Activated T-cell treated with anti-CD3 and anti-CD28 coated beads, Interleukin-2, amount 50 U/mL, for 72 hours (primary cell): ENCODE measurements around the gene LRRTM2. TPM values are rescaled to one million over a fixed set of nuclear protein-coding genes. Genes with fewer than 3 reads are reported as not detected.
"Not testable (repeated sequence)": the region's sequence is repeated elsewhere in the genome, so short reads cannot be mapped to it uniquely, and the experiment has no call there.

Experiments
- ATAC-seq, 2 donors: fragments of 150-1000 bp; cut with Tn5 transposase; replicated peaks in 1 of 2; 2 replicates each; pipeline ENCODE4 v1.10.0; 2021; ENCODE audit warnings: moderate library complexity in 2 of 2, mild to moderate bottlenecking in 1 of 2
- DNase-seq, 2 donors: peaks; one replicate each; pipeline ENCODE4 v3.0.0; 2021 to 2022; ENCODE audit warnings: mixed read lengths in 1 of 2
- H3K27ac Mint-ChIP-seq: one replicate; pipeline ENCODE4 v1.8.0; 2022; ENCODE audit warnings: mild to moderate bottlenecking, moderate library complexity, mixed read lengths
- H3K27me3 Mint-ChIP-seq: one replicate; pipeline ENCODE4 v1.8.0; 2022; ENCODE audit warnings: low read depth, mixed read lengths
- H3K36me3 Mint-ChIP-seq, 2 donors: one replicate each; pipeline ENCODE4 v1.8.0; 2022; ENCODE audit warnings: mixed read lengths in 2 of 2, mild to moderate bottlenecking in 1 of 2; ENCODE audit not compliant: insufficient read depth in 2 of 2
- H3K4me1 Mint-ChIP-seq: one replicate; pipeline ENCODE4 v1.8.0; 2022; ENCODE audit warnings: low read depth, mixed read lengths
- H3K4me3 Mint-ChIP-seq, 2 donors: one replicate each; pipeline ENCODE4 v1.8.0; 2022; ENCODE audit warnings: mild to moderate bottlenecking in 2 of 2, mixed read lengths in 2 of 2, moderate library complexity in 2 of 2
- H3K9me3 Mint-ChIP-seq, 2 donors: one replicate each; pipeline ENCODE4 v1.8.0; 2022; ENCODE audit warnings: mixed read lengths in 2 of 2
- total RNA-seq, 2 donors: library from RNA; stranded (reverse); gene quantifications; one replicate each; pipeline ENCODE4 v1.2.3, GENCODE V29; 2022

Gene LRRTM2
- total RNA-seq, 2 donors from 2014 or later: 0.23 to 0.29 TPM

DNA sequence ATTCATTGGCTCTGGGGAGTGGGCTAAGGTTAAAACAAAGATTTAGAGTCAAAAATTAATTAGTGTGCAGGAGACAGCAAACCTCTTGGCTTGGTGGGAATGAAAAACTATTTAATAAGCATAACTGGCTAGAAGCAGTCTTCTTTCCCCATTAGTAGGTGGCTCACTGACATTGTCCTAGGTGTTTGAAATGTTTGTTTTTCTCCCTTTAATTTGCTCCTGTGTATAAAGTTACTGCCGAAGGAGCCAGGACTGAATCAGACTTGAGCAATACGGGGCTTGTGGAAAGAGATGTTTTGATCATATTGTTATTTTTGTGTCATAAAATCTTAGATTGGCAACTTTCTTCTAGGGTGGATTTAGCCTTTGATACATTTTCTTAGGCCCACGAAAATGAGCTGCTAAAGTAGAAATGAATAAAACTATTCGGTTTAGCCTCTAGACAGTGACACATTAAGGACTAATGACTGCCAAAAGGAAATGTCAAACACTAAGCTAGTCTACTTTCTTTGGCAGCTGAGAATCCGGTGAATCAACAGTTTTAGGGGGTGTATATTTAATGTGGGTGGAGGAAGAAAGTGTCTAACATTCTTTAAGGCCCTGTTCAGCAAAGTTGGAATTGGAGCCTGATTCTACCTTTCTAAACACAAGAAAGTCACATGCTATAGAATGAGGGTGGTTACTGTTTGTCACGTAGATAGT lies 30.2 kb downstream of the LRRTM2 start:
- H3K27ac Mint-ChIP-seq: no peak overlapping the region
- DNase-seq: no peak
- no peak for ATAC-seq
- H3K27me3 Mint-ChIP-seq: no peaks in the 10 kb centered on the region
- H3K4me3 Mint-ChIP-seq: no peak overlapping the region
- peaks cover 21% of the 10 kb centered on the region for H3K4me1 Mint-ChIP-seq
- H3K36me3 Mint-ChIP-seq: peaks cover 0 to 2% of the 10 kb centered on the region in 2 donors
- peaks cover 0 to 4% of the 10 kb centered on the region in 2 donors for H3K9me3 Mint-ChIP-seq

DNA sequence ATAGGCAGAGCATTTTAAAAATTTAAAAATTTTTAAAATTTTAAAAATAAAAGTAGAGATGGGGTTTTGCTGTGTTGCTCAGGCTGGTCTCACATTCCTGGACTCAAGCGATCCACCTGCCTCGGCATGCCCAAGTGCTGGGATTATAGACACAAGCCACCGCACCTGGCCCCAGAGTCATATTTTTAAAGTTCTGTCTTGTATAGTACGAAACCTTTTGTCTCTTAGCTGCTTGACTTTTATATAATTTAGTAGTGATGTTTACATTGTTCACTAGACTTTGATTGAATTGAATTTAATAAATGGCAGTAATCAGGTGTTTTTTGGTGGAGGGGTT lies 31.0 kb downstream of the LRRTM2 start:
- Mint-ChIP-seq H3K36me3 (peaks cover 0 to 2% of the 10 kb centered on the region in 2 donors), H3K9me3 (peaks cover 0 to 4% of the 10 kb centered on the region in 2 donors), H3K27me3 (no peaks in the 10 kb centered on the region), H3K27ac (no peak overlapping the region), H3K4me3 (no peak overlapping the region), H3K4me1 (peaks cover 17% of the 10 kb centered on the region)
- no peak for ATAC-seq
- no peak for DNase-seq

- Mint-ChIP-seq H3K4me3 (no peak overlapping the region), H3K4me1 (peaks cover 15% of the 10 kb centered on the region), H3K27ac (no peak overlapping the region), H3K27me3 (peaks cover 1% of the 10 kb centered on the region), H3K36me3 (peaks cover 0 to 2% of the 10 kb centered on the region in 2 donors), H3K9me3 (peaks cover 0 to 4% of the 10 kb centered on the region in 2 donors)
- ATAC-seq (no peak), DNase-seq (no peak)
These were observed 31.6 kb downstream of the LRRTM2 start for GRCh38 chr5:138843316-138844124.

- peaks cover 10% of the 10 kb centered on the region for H3K4me1 Mint-ChIP-seq
- peaks cover 0 to 2% of the 10 kb centered on the region in 2 donors for H3K36me3 Mint-ChIP-seq
- ATAC-seq (no peak), DNase-seq (no peak)
- H3K9me3 Mint-ChIP-seq: peaks cover 0 to 4% of the 10 kb centered on the region in 2 donors
- peaks cover 7% of the 10 kb centered on the region for H3K27me3 Mint-ChIP-seq
- no peak overlapping the region for H3K27ac Mint-ChIP-seq
- H3K4me3 Mint-ChIP-seq: no peak overlapping the region
These were observed 33.6 kb downstream of the LRRTM2 start for GRCh38 chr5:138841531-138841930.

DNA sequence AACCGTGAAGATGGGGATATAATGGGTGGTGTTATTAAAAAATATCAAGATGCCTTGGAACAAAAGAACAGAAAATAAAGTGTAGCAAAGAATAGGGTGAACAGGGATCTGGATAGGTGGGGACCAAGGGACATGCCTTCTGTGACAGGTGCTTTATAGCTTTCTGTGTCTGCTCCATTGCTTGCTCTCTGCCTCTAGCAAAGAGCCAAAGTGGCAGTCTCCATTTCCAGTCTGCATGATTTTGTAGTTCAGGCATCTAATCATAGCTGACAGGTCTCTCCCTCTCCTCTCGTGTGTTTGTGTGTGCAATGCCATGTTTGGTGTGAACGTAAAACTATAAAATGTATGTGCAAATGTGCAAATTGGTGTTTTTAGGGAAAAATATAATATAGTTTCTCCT lies 35.0 kb downstream of the LRRTM2 start:
- Mint-ChIP-seq H3K9me3 (peaks cover 0 to 4% of the 10 kb centered on the region in 2 donors), H3K4me1 (peaks cover 10% of the 10 kb centered on the region), H3K27me3 (peaks cover 7% of the 10 kb centered on the region), H3K27ac (no peak overlapping the region), H3K4me3 (no peak overlapping the region), H3K36me3 (peaks cover 0 to 2% of the 10 kb centered on the region in 2 donors)
- DNase-seq (no peak), ATAC-seq (no peak)

DNA sequence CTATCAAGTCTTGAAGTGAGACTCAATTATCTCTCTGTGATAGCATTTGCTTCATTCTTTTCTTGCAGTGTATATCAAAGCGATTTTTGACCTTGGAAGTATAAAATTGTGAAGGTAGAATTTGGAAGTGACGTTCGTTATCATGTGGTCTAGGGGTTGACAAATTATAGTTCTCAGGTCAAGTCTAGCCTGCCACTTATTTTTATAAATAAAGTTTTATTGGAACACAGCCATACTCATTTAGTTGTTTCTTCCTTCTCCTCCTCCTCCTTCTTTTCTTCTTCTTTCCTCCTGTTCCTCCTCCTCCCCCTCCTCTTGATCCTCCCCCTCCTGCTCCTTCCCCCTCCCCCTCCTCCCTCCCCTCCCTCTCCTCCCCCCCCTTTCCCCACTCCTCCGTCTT lies 38.0 kb downstream of the LRRTM2 start:
- ATAC-seq: no peak
- H3K4me3 Mint-ChIP-seq: no peak overlapping the region
- H3K4me1 Mint-ChIP-seq: no peaks in the 10 kb centered on the region
- peaks cover 18% of the 10 kb centered on the region for H3K27me3 Mint-ChIP-seq
- H3K36me3 Mint-ChIP-seq: no peaks in the 10 kb centered on the region
- no peak overlapping the region for H3K27ac Mint-ChIP-seq
- H3K9me3 Mint-ChIP-seq: no peaks in the 10 kb centered on the region
- DNase-seq: no peak

DNA sequence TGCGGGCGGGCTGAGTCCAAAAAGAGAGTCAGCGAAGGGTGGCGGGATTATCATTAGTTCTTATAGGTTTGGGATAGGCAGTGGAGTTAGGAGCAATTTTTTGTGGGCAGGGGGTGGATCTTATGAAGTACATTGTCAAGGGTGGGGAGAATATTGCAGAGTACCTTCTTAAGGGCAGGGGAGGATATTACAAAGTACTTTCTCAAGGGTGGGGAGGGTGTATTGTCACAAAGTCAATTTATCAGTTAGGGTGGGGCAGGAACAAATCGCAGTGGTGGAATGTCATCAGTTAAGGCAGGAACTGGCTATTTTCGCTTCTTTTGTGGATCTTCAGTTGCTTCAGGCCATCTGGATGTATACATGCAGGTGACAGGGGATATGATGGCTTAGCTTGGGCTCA lies 40.3 kb downstream of the LRRTM2 start:
- not testable (repeated sequence) for H3K27ac Mint-ChIP-seq, DNase-seq, H3K36me3 Mint-ChIP-seq, H3K4me3 Mint-ChIP-seq, ATAC-seq, H3K9me3 Mint-ChIP-seq, H3K4me1 Mint-ChIP-seq
- H3K27me3 Mint-ChIP-seq: peaks cover 18% of the 10 kb centered on the region

GRCh38 chr5:138833726-138834480 lies 41.2 kb downstream of the LRRTM2 start:
- ATAC-seq (no peak), DNase-seq (no peak)
- Mint-ChIP-seq H3K9me3 (no peaks in the 10 kb centered on the region), H3K27ac (no peak overlapping the region), H3K4me1 (no peaks in the 10 kb centered on the region), H3K36me3 (no peaks in the 10 kb centered on the region), H3K4me3 (no peak overlapping the region), H3K27me3 (peaks cover 18% of the 10 kb centered on the region)

DNA sequence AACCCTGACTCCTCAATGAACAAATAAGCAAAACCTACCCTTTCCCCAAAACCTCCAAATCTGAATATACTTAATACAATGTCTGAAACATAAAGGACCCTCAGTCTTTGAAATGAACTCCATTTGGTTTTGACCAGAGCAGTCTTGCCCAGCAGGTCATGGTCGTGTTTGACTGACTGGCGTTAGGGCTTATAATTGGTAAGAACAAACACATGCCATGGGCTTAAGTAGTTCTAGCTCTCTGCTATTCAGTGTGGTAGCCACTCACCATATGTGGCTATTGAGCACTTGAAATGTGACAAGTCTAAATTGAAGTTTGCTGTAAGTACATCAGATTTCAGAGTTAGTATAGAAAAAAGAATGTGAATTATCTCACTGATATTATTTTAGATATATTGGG lies 42.1 kb downstream of the LRRTM2 start:
- H3K27ac Mint-ChIP-seq: no peak overlapping the region
- no peak for ATAC-seq

GRCh38 chr5:138832218-138832617 lies 42.9 kb downstream of the LRRTM2 start:
- Mint-ChIP-seq H3K27ac (no peak overlapping the region), H3K36me3 (no peaks in the 10 kb centered on the region), H3K27me3 (peaks cover 12% of the 10 kb centered on the region), H3K4me1 (no peaks in the 10 kb centered on the region), H3K9me3 (no peaks in the 10 kb centered on the region), H3K4me3 (no peak overlapping the region)
- DNase-seq: no peak
- no peak for ATAC-seq

More for the DNA sequence above, 42.1 kb downstream of the LRRTM2 start:
- H3K9me3 Mint-ChIP-seq: no peaks in the 10 kb centered on the region
- H3K4me1 Mint-ChIP-seq: no peaks in the 10 kb centered on the region
- no peak overlapping the region for H3K4me3 Mint-ChIP-seq
- peaks cover 13% of the 10 kb centered on the region for H3K27me3 Mint-ChIP-seq
- H3K36me3 Mint-ChIP-seq: no peaks in the 10 kb centered on the region
- DNase-seq: no peak

DNA sequence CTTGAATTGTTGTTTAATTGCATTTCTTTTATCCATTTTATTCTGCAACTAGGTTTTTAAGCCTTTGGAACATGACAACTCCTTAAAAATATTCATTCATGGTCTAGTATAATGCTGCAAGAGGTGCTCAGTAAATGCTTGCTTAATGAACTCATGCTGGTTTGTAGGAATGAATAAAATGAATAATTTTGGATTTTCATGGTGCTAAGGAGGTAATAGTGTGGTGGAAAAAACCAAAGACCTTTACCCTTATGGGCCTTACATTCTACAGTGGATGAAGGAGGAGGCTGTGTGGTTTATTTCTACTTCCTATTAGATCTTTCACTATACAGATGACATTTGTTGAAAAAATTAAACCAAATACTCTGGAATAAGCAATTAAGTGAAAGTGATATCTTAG lies 43.4 kb downstream of the LRRTM2 start:
- H3K9me3 Mint-ChIP-seq: no peaks in the 10 kb centered on the region
- H3K4me1 Mint-ChIP-seq: no peaks in the 10 kb centered on the region
- DNase-seq (no peak), ATAC-seq (no peak)
- peak overlapping the region; percentile 5 for H3K27ac Mint-ChIP-seq
- no peaks in the 10 kb centered on the region for H3K36me3 Mint-ChIP-seq
- H3K4me3 Mint-ChIP-seq: no peak overlapping the region
- H3K27me3 Mint-ChIP-seq: peaks cover 12% of the 10 kb centered on the region

- H3K4me1 Mint-ChIP-seq: peaks cover 10% of the 10 kb centered on the region
- H3K27ac Mint-ChIP-seq: no peak overlapping the region
- ATAC-seq: no peak
- H3K4me3 Mint-ChIP-seq: no peak overlapping the region
- no peak for DNase-seq
- no peaks in the 10 kb centered on the region for H3K36me3 Mint-ChIP-seq
- no peaks in the 10 kb centered on the region for H3K9me3 Mint-ChIP-seq
- peaks cover 3% of the 10 kb centered on the region for H3K27me3 Mint-ChIP-seq
These were observed 45.8 kb downstream of the LRRTM2 start for GRCh38 chr5:138829341-138829740.

- Mint-ChIP-seq H3K4me3 (no peak overlapping the region), H3K27me3 (no peaks in the 10 kb centered on the region), H3K27ac (no peak overlapping the region), H3K4me1 (peaks cover 11% of the 10 kb centered on the region), H3K36me3 (no peaks in the 10 kb centered on the region), H3K9me3 (no peaks in the 10 kb centered on the region)
- DNase-seq: no peak
- no peak for ATAC-seq
These were observed 46.6 kb downstream of the LRRTM2 start for GRCh38 chr5:138828556-138828955.
